ENCODE results near the gene IL23R.

Gene IL23R

DNA sequence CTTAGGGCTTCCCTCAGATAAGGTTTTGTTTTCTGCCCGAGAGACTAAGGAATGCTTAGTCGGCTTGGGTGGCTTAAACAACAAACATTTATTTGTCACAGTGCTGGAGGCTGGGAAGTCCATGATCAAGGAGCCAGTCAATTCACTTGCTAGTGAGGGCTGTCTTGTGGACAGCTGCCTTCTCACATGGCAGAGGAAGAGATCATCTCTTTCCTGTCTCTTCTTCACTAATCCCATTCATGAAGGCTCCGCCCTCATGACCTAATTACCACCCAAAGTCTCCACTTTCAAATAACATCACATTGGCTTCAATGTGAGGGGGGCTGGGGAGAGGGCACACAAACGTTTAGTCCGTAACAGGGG lies 90.9 kb downstream of the IL23R start:
- no peak overlapping the region for H2AFZ ChIP-seq (ENCODE audit: low read depth, low read length, severe bottlenecking)
- H3K4me2 ChIP-seq (ENCODE audit: low read depth, low read length, poor library complexity, severe bottlenecking), result no peak overlapping the region
- H3K27ac ChIP-seq (ENCODE audit: low read depth, low read length), result no peak overlapping the region
- H3K4me3 ChIP-seq (ENCODE audit: insufficient read depth, low read length, poor library complexity, severe bottlenecking), result no peak overlapping the region
- no peak for TF ChIP-seq EZH2phosphoT487 (conservative IDR thresholded peaks at IDR 0.05; ENCODE audit: low read length)
- TF ChIP-seq, protein P1, sequence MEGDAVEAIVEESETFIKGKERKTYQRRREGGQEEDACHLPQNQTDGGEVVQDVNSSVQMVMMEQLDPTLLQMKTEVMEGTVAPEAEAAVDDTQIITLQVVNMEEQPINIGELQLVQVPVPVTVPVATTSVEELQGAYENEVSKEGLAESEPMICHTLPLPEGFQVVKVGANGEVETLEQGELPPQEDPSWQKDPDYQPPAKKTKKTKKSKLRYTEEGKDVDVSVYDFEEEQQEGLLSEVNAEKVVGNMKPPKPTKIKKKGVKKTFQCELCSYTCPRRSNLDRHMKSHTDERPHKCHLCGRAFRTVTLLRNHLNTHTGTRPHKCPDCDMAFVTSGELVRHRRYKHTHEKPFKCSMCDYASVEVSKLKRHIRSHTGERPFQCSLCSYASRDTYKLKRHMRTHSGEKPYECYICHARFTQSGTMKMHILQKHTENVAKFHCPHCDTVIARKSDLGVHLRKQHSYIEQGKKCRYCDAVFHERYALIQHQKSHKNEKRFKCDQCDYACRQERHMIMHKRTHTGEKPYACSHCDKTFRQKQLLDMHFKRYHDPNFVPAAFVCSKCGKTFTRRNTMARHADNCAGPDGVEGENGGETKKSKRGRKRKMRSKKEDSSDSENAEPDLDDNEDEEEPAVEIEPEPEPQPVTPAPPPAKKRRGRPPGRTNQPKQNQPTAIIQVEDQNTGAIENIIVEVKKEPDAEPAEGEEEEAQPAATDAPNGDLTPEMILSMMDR (IDR thresholded peaks at IDR 0.05; ENCODE audit: insufficient read depth, low read length, poor library complexity, severe bottlenecking), result no peak
- H3K9ac ChIP-seq (ENCODE audit: low read length), result no peak overlapping the region
- no peaks in the 10 kb centered on the region for H3K27me3 ChIP-seq (ENCODE audit: low read length)
- no peaks in the 10 kb centered on the region for H3K36me3 ChIP-seq (ENCODE audit: low read length)
- no peaks in the 10 kb centered on the region for H3K9me3 ChIP-seq (ENCODE audit: insufficient read depth, low read length)
- no peaks in the 10 kb centered on the region for H3F3A ChIP-seq (ENCODE audit: insufficient read depth)
- H3K9me2 ChIP-seq (replicated peaks; ENCODE audit: insufficient read depth, low read length), result no peaks in the 10 kb centered on the region
- H4K20me1 ChIP-seq (ENCODE audit: low read depth, low read length), result no peaks in the 10 kb centered on the region
- no peaks in the 10 kb centered on the region for H3K79me2 ChIP-seq (ENCODE audit: insufficient read depth, low read length)

DNA sequence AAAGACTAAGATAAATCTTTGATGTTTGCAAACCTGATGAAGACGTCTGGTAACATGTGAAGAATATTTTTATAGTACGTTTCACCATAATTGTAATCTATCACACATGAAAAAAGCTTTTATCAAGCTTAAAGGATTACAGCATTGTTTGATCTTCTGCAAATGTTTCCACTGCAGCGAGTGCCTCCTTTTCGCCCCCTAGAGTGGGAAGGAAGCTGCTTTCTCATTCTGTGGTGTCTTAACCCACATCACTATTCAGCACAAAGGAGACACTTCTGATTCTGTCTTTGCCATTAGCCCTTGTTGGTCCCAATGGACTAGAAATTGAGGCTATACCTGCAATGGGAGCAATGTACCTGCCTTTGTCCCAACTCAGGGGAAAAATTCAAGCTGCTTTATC lies 95.4 kb downstream of the IL23R start:
- no peak for TF ChIP-seq EZH2phosphoT487 (conservative IDR thresholded peaks at IDR 0.05; ENCODE audit: low read length)
- TF ChIP-seq, protein P1 (IDR thresholded peaks at IDR 0.05; ENCODE audit: insufficient read depth, low read length, poor library complexity, severe bottlenecking), result no peak
- Histone ChIP-seq H3K79me2 (ENCODE audit: insufficient read depth, low read length) (no peaks in the 10 kb centered on the region), H3K36me3 (ENCODE audit: low read length) (no peaks in the 10 kb centered on the region), H3K9me2 (replicated peaks; ENCODE audit: insufficient read depth, low read length) (no peaks in the 10 kb centered on the region), H3K4me2 (ENCODE audit: low read depth, low read length, poor library complexity, severe bottlenecking) (no peak overlapping the region), H3F3A (ENCODE audit: insufficient read depth) (no peaks in the 10 kb centered on the region), H3K4me3 (ENCODE audit: insufficient read depth, low read length, poor library complexity, severe bottlenecking) (no peak overlapping the region), H4K20me1 (ENCODE audit: low read depth, low read length) (no peaks in the 10 kb centered on the region), H3K27ac (ENCODE audit: low read depth, low read length) (no peak overlapping the region), H3K9me3 (ENCODE audit: insufficient read depth, low read length) (no peaks in the 10 kb centered on the region), H3K9ac (ENCODE audit: low read length) (no peak overlapping the region), H3K27me3 (ENCODE audit: low read length) (no peaks in the 10 kb centered on the region), H2AFZ (ENCODE audit: low read depth, low read length, severe bottlenecking) (no peak overlapping the region)

DNA sequence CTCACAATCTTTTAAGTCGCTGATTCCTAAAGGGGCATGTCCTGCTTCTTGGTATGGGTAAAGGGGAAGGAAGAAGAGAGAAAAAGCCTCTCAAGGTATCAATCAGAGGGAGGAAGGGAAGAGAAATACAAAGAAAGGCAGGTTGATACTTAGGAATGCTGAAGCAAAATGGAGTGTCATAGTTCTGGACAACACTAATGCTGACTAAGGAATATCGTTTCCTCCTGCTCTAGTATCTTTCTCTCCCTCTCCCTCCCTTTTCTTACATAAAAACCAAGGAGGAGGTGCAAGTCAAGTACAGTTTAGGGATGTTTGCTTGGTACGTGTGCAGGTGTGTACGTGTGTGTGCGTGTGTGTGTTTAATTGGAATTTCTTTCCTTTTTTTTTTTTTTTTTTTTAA lies 96.5 kb downstream of the IL23R start:
- H3K27me3 ChIP-seq (ENCODE audit: low read length), result no peaks in the 10 kb centered on the region
- no peak overlapping the region for H3K4me2 ChIP-seq (ENCODE audit: low read depth, low read length, poor library complexity, severe bottlenecking)
- no peak overlapping the region for H3K27ac ChIP-seq (ENCODE audit: low read depth, low read length)
- H3K9me3 ChIP-seq (ENCODE audit: insufficient read depth, low read length), result no peaks in the 10 kb centered on the region
- H4K20me1 ChIP-seq (ENCODE audit: low read depth, low read length), result no peaks in the 10 kb centered on the region
- no peak overlapping the region for H3K9ac ChIP-seq (ENCODE audit: low read length)
- H3K79me2 ChIP-seq (ENCODE audit: insufficient read depth, low read length), result no peaks in the 10 kb centered on the region
- no peak overlapping the region for H2AFZ ChIP-seq (ENCODE audit: low read depth, low read length, severe bottlenecking)
- no peaks in the 10 kb centered on the region for H3F3A ChIP-seq (ENCODE audit: insufficient read depth)
- no peak overlapping the region for H3K4me3 ChIP-seq (ENCODE audit: insufficient read depth, low read length, poor library complexity, severe bottlenecking)
- no peaks in the 10 kb centered on the region for H3K36me3 ChIP-seq (ENCODE audit: low read length)
- no peak for TF ChIP-seq EZH2phosphoT487 (conservative IDR thresholded peaks at IDR 0.05; ENCODE audit: low read length)
- TF ChIP-seq, protein P1 (IDR thresholded peaks at IDR 0.05; ENCODE audit: insufficient read depth, low read length, poor library complexity, severe bottlenecking), result no peak
- H3K9me2 ChIP-seq (replicated peaks; ENCODE audit: insufficient read depth, low read length), result no peaks in the 10 kb centered on the region

DNA sequence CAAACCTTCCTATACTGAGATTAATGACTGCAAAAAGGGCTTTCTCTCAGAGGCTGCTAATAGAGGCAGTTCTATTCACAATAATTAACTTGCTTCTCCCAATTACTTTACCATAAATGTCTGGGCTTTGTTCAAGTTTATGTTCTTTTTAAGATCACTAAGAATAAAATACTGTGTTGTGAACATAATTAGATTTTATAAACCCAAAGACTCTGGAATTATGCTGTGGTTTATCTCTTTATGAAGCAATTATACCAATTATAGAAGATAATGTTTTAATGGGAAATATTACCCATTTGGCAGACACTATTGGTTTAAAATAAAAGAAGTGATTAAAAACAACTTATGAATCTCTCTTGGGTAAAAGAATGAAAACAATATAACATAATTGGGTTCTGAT lies 97.9 kb downstream of the IL23R start:
- H2AFZ ChIP-seq (ENCODE audit: low read depth, low read length, severe bottlenecking), result no peak overlapping the region
- H3K79me2 ChIP-seq (ENCODE audit: insufficient read depth, low read length), result no peaks in the 10 kb centered on the region
- H3K9ac ChIP-seq (ENCODE audit: low read length), result no peak overlapping the region
- no peaks in the 10 kb centered on the region for H3F3A ChIP-seq (ENCODE audit: insufficient read depth)
- no peaks in the 10 kb centered on the region for H3K9me3 ChIP-seq (ENCODE audit: insufficient read depth, low read length)
- no peak overlapping the region for H3K27ac ChIP-seq (ENCODE audit: low read depth, low read length)
- no peak overlapping the region for H3K4me3 ChIP-seq (ENCODE audit: insufficient read depth, low read length, poor library complexity, severe bottlenecking)
- H3K27me3 ChIP-seq (ENCODE audit: low read length), result no peaks in the 10 kb centered on the region
- no peak overlapping the region for H3K4me2 ChIP-seq (ENCODE audit: low read depth, low read length, poor library complexity, severe bottlenecking)
- H3K36me3 ChIP-seq (ENCODE audit: low read length), result no peaks in the 10 kb centered on the region
- H4K20me1 ChIP-seq (ENCODE audit: low read depth, low read length), result no peaks in the 10 kb centered on the region
- TF ChIP-seq, protein P1 (IDR thresholded peaks at IDR 0.05; ENCODE audit: insufficient read depth, low read length, poor library complexity, severe bottlenecking), result no peak
- TF ChIP-seq EZH2phosphoT487 (conservative IDR thresholded peaks at IDR 0.05; ENCODE audit: low read length), result no peak
- no peaks in the 10 kb centered on the region for H3K9me2 ChIP-seq (replicated peaks; ENCODE audit: insufficient read depth, low read length)

Measured in SU-DHL-6 (cell line).